Posterior vena cava (tissue), 2 donors: Measurements from ENCODE around the gene TRIM74. TPM values are rescaled to one million over a fixed set of nuclear protein-coding genes. Genes with fewer than 3 reads are reported as not detected.
"Not testable (repeated sequence)": the region's sequence is repeated elsewhere in the genome, so short reads cannot be mapped to it uniquely, and the experiment has no call there.

Source experiments
- DNase-seq: peaks from one replicate; pipeline ENCODE4 v3.0.0-alpha.2; 2020; ENCODE audit warnings: low spot score
- intact Hi-C, 2 donors: fragments of 100-400 bp; cut with DNase I; formaldehyde crosslinking; loops; one replicate each; pipeline versions ENCODE4 v1.14.1 to v1.14.2; 2022 to 2023
- total RNA-seq, 2 donors: library from RNA; stranded (reverse); fragmentation: NEBNext Ultra II Directional; extraction: Animal tissue kit (Norgen Biotek cat#: 25700); gene quantifications; one replicate each; pipeline ENCODE4 v1.2.1, GENCODE V29; 2021
- donor health status: DM: yes; HTN: yes; CAD: no.
- donor health status: DM: yes; HTN: yes; CAD: no.

Gene TRIM74
- total RNA-seq, 2 donors from 2014 or later: 0.33 TPM; not detected in 1

- no peak for DNase-seq
- intact Hi-C loops: no loop called here
These were observed 44.9 kb downstream of the TRIM74 start for GRCh38 chr7:72924386-72924732.

GRCh38 chr7:72919256-72919775, 50.0 kb downstream of the TRIM74 start:
- no peak for DNase-seq
- intact Hi-C loops: no loop called here

- peak; percentile 84 for DNase-seq
- intact Hi-C loops: not testable (repeated sequence)
These were observed 54.3 kb downstream of the TRIM74 start for GRCh38 chr7:72914756-72915525.

GRCh38 chr7:72913750-72914149, 55.5 kb downstream of the TRIM74 start:
- intact Hi-C loops: not testable (repeated sequence)

GRCh38 chr7:72911395-72911794, 57.9 kb downstream of the TRIM74 start:
- intact Hi-C loops, DNase-seq: not testable (repeated sequence)

More at GRCh38 chr7:72913750-72914149, 55.5 kb downstream of the TRIM74 start:
- DNase-seq: not testable (repeated sequence)

Other genes starting within 250 kb of the TRIM74 start
- 1 to 10 TPM; 1.6 to 2.1 TPM for gene TYW1B, start 141.3 kb downstream of the TRIM74 start, total RNA-seq
- 10 to 100 TPM; 25.0 to 25.8 TPM for gene POM121, start 44.4 kb downstream of the TRIM74 start, total RNA-seq
- gene SPDYE8, start 60.3 kb upstream of the TRIM74 start, total RNA-seq: not detected
- gene SPDYE11, start 88.4 kb upstream of the TRIM74 start, total RNA-seq: not detected
- not detected for gene SPDYE9, start 116.6 kb upstream of the TRIM74 start, total RNA-seq